ENCODE results near the gene CCDC90B. TPM values are rescaled to one million over a fixed set of nuclear protein-coding genes. Genes with fewer than 3 reads are reported as not detected.

The CCDC90B gene
- total RNA-seq, 4 donors from 2014 or later = 31.1 to 34.6 (median 33.2) TPM

DNA sequence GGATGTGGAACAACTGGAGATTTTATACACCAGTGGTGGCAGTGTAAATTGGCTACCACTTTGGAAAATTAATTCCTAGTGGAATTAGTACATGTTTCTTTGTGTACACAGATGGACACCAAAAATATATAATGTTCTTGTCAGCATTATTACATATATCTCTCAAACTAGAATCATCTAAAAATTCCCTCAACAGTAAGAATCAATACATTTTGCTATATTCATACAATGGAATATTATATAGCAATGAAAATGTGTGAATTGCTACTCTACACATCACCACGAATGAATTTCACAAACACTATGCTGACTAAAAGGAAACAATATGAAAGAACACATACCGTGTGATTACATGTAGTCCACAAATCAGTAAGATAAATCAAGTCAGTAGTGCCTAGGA is 33.9 kb downstream of the CCDC90B start:
- no peak overlapping the region for H3K27ac ChIP-seq
- no peaks in the 10 kb centered on the region for H3K9me3 ChIP-seq
- no peak overlapping the region for H3K4me3 ChIP-seq
- H3K36me3 ChIP-seq = peaks cover 0 to 31% of the 10 kb centered on the region in 2 donors
- H3K4me1 ChIP-seq = peaks cover 0 to 8% (median 0%) of the 10 kb centered on the region in 3 donors
- 93 to 95% methylated on average over 2 of the region's 2 CpGs for WGBS, 2 donors (ENCODE audit: low coverage in 1 of 2)
- ATAC-seq = no peak
- no peaks in the 10 kb centered on the region for H3K27me3 ChIP-seq
- no peak for TF ChIP-seq EP300 (IDR thresholded peaks at IDR 0.05)

DNA sequence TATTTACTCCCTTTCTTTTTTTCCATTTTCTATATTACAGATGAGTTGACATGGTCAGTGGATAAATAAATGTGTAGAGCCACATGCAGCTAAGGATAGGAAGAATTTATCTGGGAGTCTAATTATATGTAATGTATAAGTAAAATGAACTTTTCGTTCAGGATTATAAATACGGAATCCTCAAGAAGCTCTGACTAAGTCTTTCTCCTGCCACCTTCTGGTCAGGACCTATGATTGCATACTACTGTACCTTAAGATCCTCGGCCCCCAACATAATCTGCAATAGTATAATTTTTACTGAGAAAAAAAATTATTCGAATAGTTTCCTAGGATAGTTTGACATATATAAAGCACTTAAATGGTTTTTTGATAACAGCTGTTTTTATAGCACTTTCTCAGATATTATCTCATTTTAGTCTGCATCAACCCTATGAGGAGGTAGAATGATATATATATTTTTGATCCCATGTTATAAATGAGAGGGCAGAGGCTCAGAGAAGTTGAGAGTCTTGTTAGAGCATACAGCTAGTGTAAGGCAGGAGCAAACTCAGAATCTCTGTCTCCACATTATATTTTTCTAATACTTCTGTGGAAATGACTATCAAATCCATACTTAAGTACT is 36.1 kb downstream of the CCDC90B start:
- 0 to 6% methylated on average over 4 of the region's 4 CpGs for WGBS, 2 donors (ENCODE audit: low coverage in 1 of 2)
- no peaks in the 10 kb centered on the region for H3K27me3 ChIP-seq
- TF ChIP-seq, protein P1, sequence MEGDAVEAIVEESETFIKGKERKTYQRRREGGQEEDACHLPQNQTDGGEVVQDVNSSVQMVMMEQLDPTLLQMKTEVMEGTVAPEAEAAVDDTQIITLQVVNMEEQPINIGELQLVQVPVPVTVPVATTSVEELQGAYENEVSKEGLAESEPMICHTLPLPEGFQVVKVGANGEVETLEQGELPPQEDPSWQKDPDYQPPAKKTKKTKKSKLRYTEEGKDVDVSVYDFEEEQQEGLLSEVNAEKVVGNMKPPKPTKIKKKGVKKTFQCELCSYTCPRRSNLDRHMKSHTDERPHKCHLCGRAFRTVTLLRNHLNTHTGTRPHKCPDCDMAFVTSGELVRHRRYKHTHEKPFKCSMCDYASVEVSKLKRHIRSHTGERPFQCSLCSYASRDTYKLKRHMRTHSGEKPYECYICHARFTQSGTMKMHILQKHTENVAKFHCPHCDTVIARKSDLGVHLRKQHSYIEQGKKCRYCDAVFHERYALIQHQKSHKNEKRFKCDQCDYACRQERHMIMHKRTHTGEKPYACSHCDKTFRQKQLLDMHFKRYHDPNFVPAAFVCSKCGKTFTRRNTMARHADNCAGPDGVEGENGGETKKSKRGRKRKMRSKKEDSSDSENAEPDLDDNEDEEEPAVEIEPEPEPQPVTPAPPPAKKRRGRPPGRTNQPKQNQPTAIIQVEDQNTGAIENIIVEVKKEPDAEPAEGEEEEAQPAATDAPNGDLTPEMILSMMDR (IDR thresholded peaks at IDR 0.05) = peak; percentile 61 to 73 (median 66)
- TF ChIP-seq EP300 (IDR thresholded peaks at IDR 0.05) = no peak
- no peak overlapping the region for H3K4me3 ChIP-seq
- H3K36me3 ChIP-seq = peaks cover 0 to 35% of the 10 kb centered on the region in 2 donors
- ATAC-seq = no peak
- H3K9me3 ChIP-seq = no peaks in the 10 kb centered on the region
- no peak overlapping the region for H3K27ac ChIP-seq
- H3K4me1 ChIP-seq = peaks cover 0 to 8% (median 0%) of the 10 kb centered on the region in 3 donors

DNA sequence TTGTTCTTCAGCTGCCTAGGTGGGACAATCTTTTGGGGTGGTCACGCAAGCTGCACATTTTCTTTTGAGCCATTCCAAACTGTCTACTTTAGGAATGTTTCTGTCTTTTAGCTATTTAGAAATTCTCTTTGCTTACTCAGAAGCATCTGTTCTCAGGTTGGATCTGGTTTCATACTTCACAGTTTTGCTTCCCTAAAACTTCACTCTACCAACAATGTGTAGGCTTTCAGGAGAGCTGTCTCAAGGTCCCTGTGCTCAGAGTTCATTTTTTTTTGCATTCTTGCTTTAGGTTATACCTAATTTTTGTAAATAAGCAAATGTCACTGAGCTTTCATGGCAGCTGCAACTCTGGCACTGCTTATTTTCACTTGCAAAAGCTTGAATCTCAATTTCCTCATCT is 36.7 kb downstream of the CCDC90B start:
- TF ChIP-seq, protein P1 (IDR thresholded peaks at IDR 0.05) = no peak
- no peak for TF ChIP-seq POLR2AphosphoS5 (IDR thresholded peaks at IDR 0.05)
- no peak for TF ChIP-seq POLR2A (IDR thresholded peaks at IDR 0.05)
- TF ChIP-seq EP300 (IDR thresholded peaks at IDR 0.05) = no peak
- no peak overlapping the region for H3K4me3 ChIP-seq
- WGBS, 2 donors (ENCODE audit: low coverage in 1 of 2) = 100% methylated on average over 1 of the region's 1 CpG
- no peak for ATAC-seq
- H3K9me3 ChIP-seq = no peaks in the 10 kb centered on the region
- H3K4me1 ChIP-seq = peaks cover 0 to 8% (median 0%) of the 10 kb centered on the region in 3 donors
- peaks cover 0 to 32% of the 10 kb centered on the region in 2 donors for H3K36me3 ChIP-seq
- H3K27me3 ChIP-seq = no peaks in the 10 kb centered on the region
- H3K27ac ChIP-seq = no peak overlapping the region

DNA sequence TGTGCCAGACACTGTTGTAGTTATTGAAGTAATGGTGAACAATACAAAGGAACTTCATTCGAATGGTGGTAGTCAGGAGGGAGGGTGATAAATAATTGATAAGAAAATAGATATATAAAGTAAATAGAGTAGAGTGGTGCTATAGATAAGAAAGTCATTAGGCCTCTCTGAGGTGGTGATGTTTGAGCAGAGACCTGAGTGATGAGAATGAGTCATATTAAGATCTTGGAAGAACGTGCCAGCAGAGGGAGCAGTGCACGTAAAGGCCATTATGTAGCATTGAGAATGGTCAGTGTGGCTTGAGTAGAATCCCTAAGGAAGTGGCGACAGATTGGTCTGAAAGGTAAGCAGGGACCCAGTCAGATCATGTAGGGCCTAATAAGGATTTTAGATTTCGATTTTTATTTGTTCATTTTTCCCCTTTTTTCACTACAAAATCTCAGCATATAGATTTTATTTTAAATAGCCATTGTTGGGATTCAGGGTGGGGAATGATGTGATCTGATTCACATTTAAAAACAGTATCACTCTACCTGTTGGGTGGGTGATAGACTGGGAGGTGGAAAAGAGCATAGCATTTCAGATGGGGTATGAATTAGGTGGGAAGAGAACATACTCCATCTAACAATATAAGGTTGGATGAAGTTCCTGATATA is 44.7 kb downstream of the CCDC90B start:
- H3K36me3 ChIP-seq = peaks cover 0 to 22% of the 10 kb centered on the region in 2 donors
- no peak overlapping the region for H3K27ac ChIP-seq
- ATAC-seq = no peak
- no peaks in the 10 kb centered on the region for H3K27me3 ChIP-seq
- TF ChIP-seq EP300 (IDR thresholded peaks at IDR 0.05) (no peak), POLR2A (IDR thresholded peaks at IDR 0.05) (no peak), POLR2AphosphoS5 (IDR thresholded peaks at IDR 0.05) (no peak)
- TF ChIP-seq, protein P1 (IDR thresholded peaks at IDR 0.05) = peak in 2 of 4 experiments; percentile 30 to 47
- H3K4me3 ChIP-seq = no peak overlapping the region
- H3K9me3 ChIP-seq = no peaks in the 10 kb centered on the region
- H3K4me1 ChIP-seq = no peaks in the 10 kb centered on the region
- WGBS, 2 donors (ENCODE audit: low coverage in 1 of 2) = 15 to 38% methylated on average over 5 of the region's 5 CpGs

DNA sequence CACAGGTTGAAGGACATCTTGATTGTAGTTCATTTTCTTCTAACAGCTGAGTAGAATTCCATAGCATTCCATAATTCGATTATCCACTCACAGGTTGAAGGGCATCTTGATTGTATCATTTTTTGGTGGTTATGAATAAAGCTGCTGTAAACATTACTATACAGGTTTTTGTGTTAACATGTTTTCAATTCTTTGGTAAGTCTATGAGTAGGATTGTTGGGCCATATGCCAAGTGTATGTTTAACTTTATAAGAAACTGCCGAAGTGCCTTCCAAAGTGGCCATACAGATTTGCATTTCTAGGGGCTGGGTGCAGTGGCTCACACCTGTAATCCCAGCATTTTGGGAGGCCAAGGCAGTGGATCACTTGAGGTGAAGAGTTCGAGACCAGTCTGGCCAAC is 48.1 kb downstream of the CCDC90B start:
- Histone ChIP-seq H3K4me3 (no peak overlapping the region), H3K27me3 (no peaks in the 10 kb centered on the region), H3K4me1 (no peaks in the 10 kb centered on the region), H3K9me3 (no peaks in the 10 kb centered on the region), H3K27ac (no peak overlapping the region), H3K36me3 (peaks cover 0 to 14% of the 10 kb centered on the region in 2 donors)
- TF ChIP-seq POLR2A (IDR thresholded peaks at IDR 0.05) = no peak
- TF ChIP-seq POLR2AphosphoS5 (IDR thresholded peaks at IDR 0.05) = no peak
- TF ChIP-seq EP300 (IDR thresholded peaks at IDR 0.05) = no peak
- TF ChIP-seq, protein P1 (IDR thresholded peaks at IDR 0.05) = no peak
- ATAC-seq = no peak
- 60 to 62% methylated on average over 3 of the region's 3 CpGs for WGBS, 2 donors (ENCODE audit: low coverage in 1 of 2)
